Measurements from ENCODE around the gene LINC00632.

GRCh38 chrX:140697618-140698017 is 11.9 kb upstream of the LINC00632 start:
- TF ChIP-seq EP300 (IDR thresholded peaks at IDR 0.05) (no peak), POLR2A (IDR thresholded peaks at IDR 0.05) (no peak), CTCF (IDR thresholded peaks at IDR 0.05) (no peak)
